Hepatocyte (in vitro differentiated cells): ENCODE measurements around the gene SLC8A1. TPM values are rescaled to one million over a fixed set of nuclear protein-coding genes. Genes with fewer than 3 reads are reported as not detected.

Experiments used
- DNase-seq: peaks from one replicate; pipeline ENCODE4 v3.0.0-alpha.2; 2016; ENCODE audit warnings: low spot score
- H2AFZ ChIP-seq: fragments of 200-600 bp; sonication (generic); 2 replicates; pipeline ENCODE4 v1.6.0; 2016; ENCODE audit warnings: antibody characterized with exemption, mild to moderate bottlenecking
- H3K27ac ChIP-seq: fragments of 200-600 bp; sonication (generic); 2 replicates; pipeline ENCODE4 v1.5.1; 2016; ENCODE audit warnings: mild to moderate bottlenecking
- H3K27me3 ChIP-seq: fragments of 200-600 bp; sonication (generic); 2 replicates; pipeline ENCODE4 v1.6.1; 2016
- H3K36me3 ChIP-seq: fragments of 200-600 bp; sonication (generic); replicated peaks from 2 replicates; pipeline ENCODE4 v1.5.1; 2016; ENCODE audit warnings: low read depth; ENCODE audit not compliant: insufficient read depth
- H3K4me1 ChIP-seq: fragments of 200-600 bp; sonication (generic); 2 replicates; pipeline ENCODE4 v1.5.1; 2016; ENCODE audit warnings: mild to moderate bottlenecking, moderate library complexity; ENCODE audit not compliant: insufficient read depth
- H3K4me2 ChIP-seq: fragments of 200-600 bp; sonication (generic); 2 replicates; pipeline ENCODE4 v1.6.0; 2016
- H3K4me3 ChIP-seq: fragments of 200-600 bp; sonication (generic); 2 replicates; pipeline ENCODE4 v1.5.1; 2016; ENCODE audit warnings: mild to moderate bottlenecking
- H3K79me2 ChIP-seq: fragments of 200-600 bp; sonication (generic); 2 replicates; pipeline ENCODE4 v1.6.0; 2017; ENCODE audit warnings: mild to moderate bottlenecking
- H3K9me2 ChIP-seq: fragments of 200-600 bp; sonication (generic); replicated peaks from 2 replicates; pipeline ENCODE4 v1.6.0; 2017; ENCODE audit warnings: mild to moderate bottlenecking; ENCODE audit not compliant: insufficient read depth
- H3K9me3 ChIP-seq: fragments of 200-600 bp; sonication (generic); 2 replicates; pipeline ENCODE4 v1.5.1; 2016; ENCODE audit warnings: low read depth, mild to moderate bottlenecking
- H4K20me1 ChIP-seq: fragments of 200-600 bp; sonication (generic); 2 replicates; pipeline ENCODE4 v1.6.0; 2016; ENCODE audit warnings: mild to moderate bottlenecking; ENCODE audit not compliant: insufficient read depth, poor library complexity, severe bottlenecking
- CTCF ChIP-seq: fragments of 200-600 bp; sonication (generic); IDR thresholded peaks from 2 replicates; pipeline ENCODE4 v1.5.1; 2016; ENCODE audit warnings: antibody characterized with exemption, mild to moderate bottlenecking; ENCODE audit not compliant: poor library complexity
- EZH2 ChIP-seq: fragments of 200-600 bp; sonication (generic); IDR thresholded peaks from 2 replicates; pipeline ENCODE4 v1.6.1; 2016; ENCODE audit warnings: antibody characterized with exemption, mild to moderate bottlenecking, borderline replicate concordance
- EZH2phosphoT487 ChIP-seq: fragments of 200-600 bp; sonication (generic); IDR thresholded peaks from one replicate; pipeline ENCODE4 v1.6.1; 2018; ENCODE audit warnings: antibody characterized with exemption, mild to moderate bottlenecking, low read depth, moderate library complexity; ENCODE audit not compliant: unreplicated experiment, severe bottlenecking
- WGBS: methylation state at CpG from one replicate; pipeline ENCODE4 v1.1.6; 2016; ENCODE audit warnings: low lambda C conversion rate; ENCODE audit errors: missing lambda C conversion rate; 5-methylcytosine and 5-hydroxymethylcytosine counted together
- polyA plus RNA-seq: library from polyadenylated mRNA; unstranded; fragments of >200 nt; fragmentation: Nextera tagmentation; extraction: Ambion mirVana; gene quantifications from 2 replicates; pipeline ENCODE4 v1.2.1, GENCODE V29; 2016
- total RNA-seq: library from RNA; depleted of rRNA; stranded (reverse); fragments of >200 nt; gene quantifications from 2 replicates; pipeline ENCODE4 v1.2.3, GENCODE V29; 2014

The SLC8A1 gene
- total and polyA plus RNA-seq, 2 experiments from 2014 or later: 2.2 to 8.9 TPM

GRCh38 chr2:40360652-40361051 is 91.2 kb downstream of the SLC8A1 start:
- Histone ChIP-seq H3K36me3 (no peaks in the 10 kb centered on the region), H3K27ac (no peak overlapping the region), H3K4me1 (no peaks in the 10 kb centered on the region), H3K27me3 (no peaks in the 10 kb centered on the region), H3K9me3 (no peaks in the 10 kb centered on the region), H4K20me1 (no peaks in the 10 kb centered on the region), H3K4me2 (no peak overlapping the region), H3K79me2 (no peaks in the 10 kb centered on the region), H2AFZ (no peak overlapping the region), H3K4me3 (no peak overlapping the region), H3K9me2 (no peaks in the 10 kb centered on the region)
- no peak for DNase-seq
- WGBS: 75% methylated on average over 1 of the region's 1 CpG
- TF ChIP-seq CTCF (no peak), EZH2phosphoT487 (no peak), EZH2 (no peak)

GRCh38 chr2:40359811-40360210 is 92.1 kb downstream of the SLC8A1 start:
- Histone ChIP-seq H3K9me2 (no peaks in the 10 kb centered on the region), H3K4me2 (no peak overlapping the region), H3K27me3 (no peaks in the 10 kb centered on the region), H3K36me3 (no peaks in the 10 kb centered on the region), H3K4me1 (no peaks in the 10 kb centered on the region), H3K9me3 (no peaks in the 10 kb centered on the region), H3K27ac (no peak overlapping the region), H3K79me2 (no peaks in the 10 kb centered on the region), H4K20me1 (no peaks in the 10 kb centered on the region), H2AFZ (no peak overlapping the region), H3K4me3 (no peak overlapping the region)
- no peak for DNase-seq
- TF ChIP-seq EZH2phosphoT487 (no peak), EZH2 (no peak), CTCF (no peak)
- 84% methylated on average over 2 of the region's 2 CpGs for WGBS

GRCh38 chr2:40358783-40359182 is 93.1 kb downstream of the SLC8A1 start:
- no peak for TF ChIP-seq EZH2
- TF ChIP-seq CTCF: no peak
- no peak for TF ChIP-seq EZH2phosphoT487
- Histone ChIP-seq H3K4me1 (no peaks in the 10 kb centered on the region), H3K4me2 (no peak overlapping the region), H3K9me3 (no peaks in the 10 kb centered on the region), H3K79me2 (no peaks in the 10 kb centered on the region), H4K20me1 (no peaks in the 10 kb centered on the region), H2AFZ (no peak overlapping the region), H3K27ac (no peak overlapping the region), H3K4me3 (no peak overlapping the region), H3K27me3 (no peaks in the 10 kb centered on the region), H3K9me2 (no peaks in the 10 kb centered on the region), H3K36me3 (no peaks in the 10 kb centered on the region)
- 85% methylated on average over 8 of the region's 8 CpGs for WGBS
- DNase-seq: no peak

GRCh38 chr2:40357667-40358066 is 94.2 kb downstream of the SLC8A1 start:
- Histone ChIP-seq H3K9me3 (no peaks in the 10 kb centered on the region), H2AFZ (no peak overlapping the region), H3K79me2 (no peaks in the 10 kb centered on the region), H3K36me3 (no peaks in the 10 kb centered on the region), H3K4me1 (no peaks in the 10 kb centered on the region), H3K4me3 (no peak overlapping the region), H3K27ac (no peak overlapping the region), H3K4me2 (no peak overlapping the region), H3K27me3 (no peaks in the 10 kb centered on the region), H4K20me1 (no peaks in the 10 kb centered on the region), H3K9me2 (no peaks in the 10 kb centered on the region)
- TF ChIP-seq EZH2phosphoT487 (no peak), EZH2 (no peak), CTCF (no peak)
- WGBS: 65% methylated on average over 3 of the region's 3 CpGs
- no peak for DNase-seq
